Activated CD4-positive, CD25-positive, alpha-beta regulatory T cell (primary cell): ENCODE measurements around the gene KRTAP4-16.
"Not testable (repeated sequence)": the region's sequence is repeated elsewhere in the genome, so short reads cannot be mapped to it uniquely, and the experiment has no call there.

Experiments
- DNase-seq, 4 experiments: peaks; one replicate each; lab custom pipeline; 2025; lab: John Stamatoyannopoulos, UW

The KRTAP4-16 gene

DNA sequence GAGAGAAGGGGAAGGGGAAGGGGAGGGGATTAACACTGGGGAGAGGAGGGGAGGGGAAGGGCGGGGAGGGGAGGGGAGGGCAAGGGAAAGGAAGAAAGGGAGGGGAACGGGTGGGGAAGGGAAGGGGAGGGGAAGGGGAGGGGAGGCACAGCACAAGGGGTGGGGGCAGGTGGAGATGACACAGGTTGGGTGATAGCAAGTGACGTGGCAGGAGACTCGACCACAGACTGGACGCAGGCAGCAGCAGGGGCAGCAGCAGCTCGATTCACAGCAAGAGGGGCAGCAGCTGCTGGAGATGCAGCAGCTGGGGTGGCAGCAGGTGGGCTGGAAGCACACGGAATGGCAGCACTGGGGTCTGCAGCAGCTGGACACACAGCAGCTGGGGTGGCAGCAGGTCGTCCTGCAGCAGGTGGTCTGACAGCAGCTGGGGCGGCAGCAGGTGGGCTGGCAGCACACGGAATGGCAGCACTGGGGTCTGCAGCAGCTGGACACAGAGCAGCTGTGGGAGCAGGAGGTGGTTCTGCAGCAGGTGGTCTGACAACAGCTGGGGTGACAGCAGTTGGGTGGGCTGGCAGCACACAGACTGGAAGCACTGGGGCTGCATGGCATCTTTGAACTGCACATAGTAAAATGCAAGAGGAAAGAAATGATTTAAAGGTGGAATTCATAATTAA, at the start of gene KRTAP4-16:
Gene KRTAP4-16, minus strand, starts transcription at position 624 of the 674 bp plus-strand sequence. Its CDS starts 0 bp downstream, at position 624.
- no peak for DNase-seq

DNA sequence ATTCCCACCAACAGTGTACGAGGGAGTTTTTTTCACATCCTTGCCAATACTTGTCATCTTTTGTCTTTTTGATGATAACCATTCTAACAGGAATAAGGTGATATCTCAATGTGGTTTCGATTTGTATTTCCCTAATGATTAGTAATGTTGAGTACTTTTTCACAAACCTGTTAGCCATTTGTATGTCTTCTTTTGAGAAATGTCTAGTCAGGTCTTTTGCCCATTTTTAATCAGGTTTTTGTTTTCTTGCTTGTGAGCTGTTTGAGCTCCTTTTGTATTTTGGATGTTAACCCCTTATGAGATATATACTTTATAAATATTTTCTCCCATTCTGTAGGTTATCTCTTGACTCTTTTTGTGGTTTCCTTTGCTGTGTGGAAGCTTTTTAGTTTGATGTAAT, 49.5 kb upstream of the KRTAP4-16 start:
- DNase-seq = no peak

GRCh38 chr17:41150026-41150425, 48.0 kb upstream of the KRTAP4-16 start:
- DNase-seq = no peak

DNA sequence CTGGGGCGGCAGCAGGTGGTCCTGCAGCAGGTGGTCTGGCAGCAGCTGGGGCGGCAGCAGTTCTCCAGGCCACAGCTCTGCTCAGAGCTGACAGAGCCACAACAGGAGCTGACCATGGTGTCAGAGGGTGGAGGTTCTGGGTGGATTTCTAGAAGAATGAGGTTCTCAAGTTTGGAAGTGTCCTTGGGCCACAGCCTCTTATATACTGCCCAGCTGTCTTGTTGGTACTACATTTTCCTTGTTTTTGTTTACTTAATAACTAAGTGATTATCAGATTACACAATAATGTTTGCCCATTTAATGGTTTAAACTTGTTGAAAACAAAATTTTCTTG, 47.6 kb upstream of the KRTAP4-16 start, which contains the start of gene KRTAP4-5:
Gene KRTAP4-5, minus strand, starts transcription at position 174 of the 334 bp plus-strand sequence. Its CDS starts 58 bp downstream, at position 116.
- no peak for DNase-seq

GRCh38 chr17:41148971-41149651, 47.1 kb upstream of the KRTAP4-16 start:
- not testable (repeated sequence) for DNase-seq

DNA sequence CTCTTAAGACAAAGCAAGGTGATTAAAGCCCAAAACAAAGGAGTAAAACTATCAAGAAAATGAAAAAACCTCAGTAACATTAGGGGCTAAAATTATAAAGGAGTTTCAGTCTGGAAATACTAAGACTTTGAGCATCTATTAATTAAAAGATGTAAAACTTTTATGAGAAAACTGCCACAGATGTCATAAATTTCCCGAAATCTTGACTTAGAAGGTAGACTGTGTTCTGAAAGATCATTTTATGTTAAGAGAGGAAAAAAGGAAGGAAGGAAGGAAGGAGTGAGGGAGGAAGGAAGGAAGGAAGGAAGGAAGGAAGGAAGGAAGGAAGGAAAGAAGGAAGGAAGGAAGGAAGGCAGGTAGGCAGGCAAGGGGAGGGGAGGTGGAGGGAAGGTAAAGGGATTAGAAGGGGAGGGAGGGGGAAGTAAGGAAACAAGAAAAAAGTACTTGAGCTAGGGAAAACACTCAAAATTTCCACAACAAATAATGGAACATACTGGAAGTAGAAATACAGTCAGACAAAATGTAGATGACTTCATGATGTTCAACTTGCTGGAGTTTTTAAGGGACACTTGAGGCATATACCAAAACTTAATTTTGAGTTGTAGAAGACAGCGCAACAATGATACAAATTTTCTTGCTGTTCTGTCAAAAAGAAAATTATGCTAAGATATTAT, 45.7 kb upstream of the KRTAP4-16 start:
- DNase-seq = no peak

- DNase-seq = no peak
Measured at GRCh38 chr17:41145261-41145660, 43.3 kb upstream of the KRTAP4-16 start.

DNA sequence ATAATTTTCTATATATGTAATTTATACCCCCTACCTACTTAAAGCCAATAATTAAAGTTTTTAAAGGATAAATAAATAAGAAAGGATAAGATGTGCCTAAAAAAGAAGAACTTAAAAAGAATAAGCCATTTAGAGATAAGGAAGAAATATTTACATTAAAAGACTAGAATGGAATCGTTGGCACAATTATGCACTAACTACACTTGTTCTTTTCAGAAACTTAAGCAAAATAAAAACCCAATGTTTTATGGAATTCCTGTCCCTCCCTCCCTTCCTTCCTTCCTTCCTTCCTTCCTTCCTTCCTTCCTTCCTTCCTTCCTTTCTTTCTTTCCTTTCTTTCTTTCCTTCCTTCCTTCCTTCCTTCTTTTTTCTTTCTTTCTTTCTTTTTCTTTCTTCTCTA, 42.8 kb upstream of the KRTAP4-16 start:
- no peak for DNase-seq

- DNase-seq = no peak
Measured at GRCh38 chr17:41141361-41141760, 39.4 kb upstream of the KRTAP4-16 start.

GRCh38 chr17:41140360-41141131, 38.5 kb upstream of the KRTAP4-16 start, which contains the start of gene KRTAP4-6:
KRTAP4-6 (minus strand) TSS chr17:41140544; CDS start chr17:41140487, 57 bp downstream.
- no peak for DNase-seq

DNA sequence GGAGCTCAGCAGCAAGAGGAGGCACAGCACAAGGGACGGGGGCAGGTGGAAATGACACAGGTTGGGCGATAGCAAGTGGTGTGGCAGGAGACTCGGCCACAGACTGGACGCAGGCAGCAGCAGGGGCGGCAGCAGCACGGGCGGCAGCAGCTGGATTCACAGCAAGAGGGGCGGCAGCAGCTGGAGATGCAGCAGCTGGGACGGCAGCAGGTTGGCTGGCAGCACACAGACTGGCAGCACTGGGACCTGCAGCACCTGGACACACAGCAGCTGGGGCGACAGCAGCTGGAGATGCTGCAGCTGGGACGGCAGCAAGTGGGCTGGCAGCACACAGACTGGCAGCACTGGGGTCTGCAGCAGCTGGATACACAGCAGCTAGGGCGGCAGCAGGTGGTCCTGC, 37.9 kb upstream of the KRTAP4-16 start:
- DNase-seq = not testable (repeated sequence)

DNA sequence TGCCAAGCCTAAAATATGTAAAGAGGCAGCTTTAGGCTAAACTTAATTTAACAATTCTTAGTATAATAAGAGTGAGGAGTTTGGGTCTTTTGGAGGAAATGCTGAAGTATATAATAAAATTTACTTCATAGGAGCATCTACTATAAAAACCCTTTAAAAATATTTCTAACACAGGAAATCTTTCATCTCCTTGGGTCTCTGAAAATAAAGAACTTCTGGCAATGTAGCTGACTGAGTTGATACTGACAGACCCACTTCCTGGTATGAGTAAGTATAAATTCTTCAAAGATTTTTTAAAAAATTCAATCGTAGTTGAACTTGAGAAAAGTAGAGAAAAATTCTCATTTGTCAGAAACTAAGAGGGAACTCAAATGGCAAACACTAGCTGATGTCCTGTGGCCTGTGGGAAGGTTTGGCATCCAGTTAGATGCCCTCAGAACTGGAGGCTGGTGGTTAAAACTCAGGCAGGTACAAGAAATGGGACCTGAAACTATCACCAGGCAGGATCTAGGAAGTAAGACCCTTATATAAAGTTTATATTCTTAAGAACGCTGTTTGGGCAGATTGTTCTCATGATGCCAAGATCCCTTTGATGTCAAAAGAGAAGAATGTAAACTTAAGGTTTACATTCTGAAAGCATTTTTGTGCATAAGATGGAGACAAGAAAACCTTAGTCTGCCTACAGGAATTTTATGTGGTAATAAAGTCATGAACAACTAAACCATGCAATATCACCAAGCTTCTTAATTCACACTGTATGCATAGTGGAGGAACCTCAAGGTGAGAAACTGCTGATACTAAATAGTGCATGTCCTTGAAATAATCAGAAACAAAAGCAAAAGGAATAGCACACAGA, 32.1 kb upstream of the KRTAP4-16 start:
- no peak for DNase-seq

GRCh38 chr17:41131979-41132378, 30.0 kb upstream of the KRTAP4-16 start:
- no peak for DNase-seq

- DNase-seq = no peak
Measured at GRCh38 chr17:41127371-41127770, 25.4 kb upstream of the KRTAP4-16 start.

DNA sequence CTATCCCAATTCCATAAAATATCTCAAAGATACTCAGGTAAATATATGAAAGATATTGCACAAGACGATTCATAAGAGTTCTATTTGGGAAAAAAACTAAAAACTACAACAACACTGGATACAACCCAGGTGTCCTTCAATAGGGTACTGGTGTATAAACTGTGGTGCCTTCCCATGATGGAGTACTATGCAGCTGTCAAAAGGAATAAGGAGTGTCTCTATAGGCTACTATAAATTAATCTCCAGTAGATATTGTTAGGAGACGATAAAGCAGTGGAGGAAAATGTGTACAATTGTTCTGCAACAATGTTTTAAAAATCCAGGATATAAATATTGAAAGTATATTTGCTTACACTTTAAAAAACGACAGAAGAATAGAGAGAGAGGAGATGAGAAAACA, 24.4 kb upstream of the KRTAP4-16 start:
- DNase-seq = no peak

- no peak for DNase-seq
Measured at GRCh38 chr17:41125064-41125463, 23.1 kb upstream of the KRTAP4-16 start.

- not testable (repeated sequence) for DNase-seq
Measured at GRCh38 chr17:41123991-41124371, 22.0 kb upstream of the KRTAP4-16 start, which contains the start of gene KRTAP4-12. KRTAP4-12 (minus strand) TSS chr17:41124182; CDS start chr17:41124122, 60 bp downstream.

DNA sequence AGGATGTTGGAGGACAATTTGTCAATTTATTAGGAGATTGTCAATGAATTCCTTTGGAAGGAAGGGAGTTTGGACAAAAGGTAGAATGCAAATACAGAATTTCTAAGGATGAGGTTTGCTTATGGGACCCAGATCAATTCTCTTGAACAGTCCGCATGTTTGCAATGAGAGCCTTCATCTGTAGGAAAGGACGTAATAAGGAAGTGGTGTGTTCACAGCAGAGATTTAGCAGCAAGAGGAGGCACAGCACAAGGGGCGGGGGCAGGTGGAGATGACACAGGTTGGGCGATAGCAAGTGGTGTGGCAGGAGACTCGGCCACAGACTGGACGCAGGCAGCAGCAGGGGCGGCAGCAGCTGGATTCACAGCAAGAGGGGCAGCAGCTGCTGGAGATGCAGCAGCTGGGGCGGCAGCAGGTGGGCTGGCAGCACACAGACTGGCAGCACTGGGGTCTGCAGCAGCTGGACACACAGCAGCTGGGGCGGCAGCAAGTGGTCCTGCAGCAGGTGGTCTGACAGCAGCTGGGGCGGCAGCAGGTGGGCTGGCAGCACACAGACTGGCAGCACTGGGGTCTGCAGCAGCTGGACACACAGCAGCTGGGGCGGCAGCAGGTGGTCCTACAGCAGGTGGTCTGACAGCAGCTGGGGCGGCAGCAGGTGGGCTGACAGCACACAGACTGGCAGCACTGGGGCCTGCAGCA, 21.4 kb upstream of the KRTAP4-16 start:
- not testable (repeated sequence) for DNase-seq

DNA sequence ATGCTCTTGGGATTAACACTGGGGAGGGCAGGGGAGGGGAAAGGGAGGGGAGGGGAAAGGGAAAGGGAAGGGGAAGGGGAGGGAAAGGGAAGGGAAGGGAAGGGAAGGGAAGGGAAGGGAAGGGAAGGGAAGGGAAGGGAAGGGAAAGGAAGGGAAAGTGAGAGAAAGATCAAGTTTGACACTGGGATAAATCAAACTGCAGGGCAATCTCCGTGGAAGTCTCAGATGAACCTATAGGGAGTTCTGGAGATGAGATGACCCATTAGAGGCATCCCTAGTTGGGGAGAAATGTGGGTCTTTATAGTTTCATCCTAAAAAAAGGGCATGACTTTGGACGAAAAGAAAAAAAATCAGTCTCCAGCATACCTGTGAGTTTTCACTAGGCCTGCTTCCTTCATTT, 19.7 kb upstream of the KRTAP4-16 start:
- no peak for DNase-seq
